ENCODE measurements around the gene ATP6V1C2.

The ATP6V1C2 gene

GRCh38 chr2:10781746-10782145, 60.3 kb downstream of the ATP6V1C2 start:
- no peak for DNase-seq (ENCODE audit: low read depth)
- no peak overlapping the region for H3K4me3 ChIP-seq (ENCODE audit: low read depth, low read length)
- no peak for TF ChIP-seq CTCF (IDR thresholded peaks at IDR 0.05; ENCODE audit: insufficient read depth, low read depth, low read length, missing control alignments)

- H3K4me3 ChIP-seq (ENCODE audit: low read depth, low read length): no peak overlapping the region
- TF ChIP-seq CTCF (IDR thresholded peaks at IDR 0.05; ENCODE audit: insufficient read depth, low read depth, low read length, missing control alignments): no peak
- no peak for DNase-seq (ENCODE audit: low read depth)
Measured at GRCh38 chr2:10783421-10783820, 62.0 kb downstream of the ATP6V1C2 start.

GRCh38 chr2:10784719-10785118, 63.3 kb downstream of the ATP6V1C2 start:
- H3K4me3 ChIP-seq (ENCODE audit: low read depth, low read length): no peak overlapping the region
- no peak for DNase-seq (ENCODE audit: low read depth)
- no peak for TF ChIP-seq CTCF (IDR thresholded peaks at IDR 0.05; ENCODE audit: insufficient read depth, low read depth, low read length, missing control alignments)

GRCh38 chr2:10785260-10785659, 63.8 kb downstream of the ATP6V1C2 start:
- TF ChIP-seq CTCF (IDR thresholded peaks at IDR 0.05; ENCODE audit: insufficient read depth, low read depth, low read length, missing control alignments): no peak
- DNase-seq (ENCODE audit: low read depth): no peak
- no peak overlapping the region for H3K4me3 ChIP-seq (ENCODE audit: low read depth, low read length)

- TF ChIP-seq CTCF (IDR thresholded peaks at IDR 0.05; ENCODE audit: insufficient read depth, low read depth, low read length, missing control alignments): no peak
- no peak for DNase-seq (ENCODE audit: low read depth)
- no peak overlapping the region for H3K4me3 ChIP-seq (ENCODE audit: low read depth, low read length)
Measured at GRCh38 chr2:10786240-10786982, 65.0 kb downstream of the ATP6V1C2 start.

GRCh38 chr2:10787176-10787968, 65.9 kb downstream of the ATP6V1C2 start:
- H3K4me3 ChIP-seq (ENCODE audit: low read depth, low read length): no peak overlapping the region
- DNase-seq (ENCODE audit: low read depth): peak; percentile 52
- peak; percentile 37 for TF ChIP-seq CTCF (IDR thresholded peaks at IDR 0.05; ENCODE audit: insufficient read depth, low read depth, low read length, missing control alignments)

Data from GM12865 (cell line).